GM23338 (cell line): ENCODE measurements around the gene GSTM2. TPM values are rescaled to one million over a fixed set of nuclear protein-coding genes. Genes with fewer than 3 reads are reported as not detected.

ENCODE experiments used
- ATAC-seq: fragments of 200-7000 bp; cut with Tn5 transposase; 3 replicates; pipeline ENCODE4 v1.9.1; 2020
- DNase-seq: peaks from one replicate; pipeline ENCODE4 v3.0.0-alpha.2; 2015; ENCODE audit warnings: low spot score
- H2AFZ ChIP-seq: fragments of 200-600 bp; sonication (generic); 2 replicates; pipeline ENCODE4 v1.8.0; 2016; ENCODE audit warnings: antibody characterized with exemption, mild to moderate bottlenecking, moderate library complexity
- H3F3A ChIP-seq: fragments of 200-600 bp; sonication (generic); replicated peaks from 2 replicates; pipeline ENCODE4 v1.8.0; 2017; ENCODE audit warnings: antibody characterized with exemption, mixed run types, low read depth
- H3K27ac ChIP-seq: fragments of 200-600 bp; sonication (generic); 2 replicates; pipeline ENCODE4 v1.6.1; 2016; ENCODE audit warnings: low read depth
- H3K27me3 ChIP-seq: fragments of 200-600 bp; sonication (generic); 2 replicates; pipeline ENCODE4 v1.8.0; 2016; ENCODE audit warnings: mild to moderate bottlenecking, mixed run types, moderate library complexity; ENCODE audit not compliant: insufficient read depth
- H3K36me3 ChIP-seq: fragments of 200-600 bp; sonication (generic); 2 replicates; pipeline ENCODE4 v1.8.0; 2016; ENCODE audit warnings: mild to moderate bottlenecking; ENCODE audit not compliant: insufficient read depth
- H3K4me1 ChIP-seq: fragments of 200-600 bp; sonication (generic); 2 replicates; pipeline ENCODE4 v1.8.0; 2016; ENCODE audit warnings: mild to moderate bottlenecking, moderate library complexity; ENCODE audit not compliant: insufficient read depth
- H3K4me2 ChIP-seq: fragments of 200-600 bp; sonication (generic); 2 replicates; pipeline ENCODE4 v1.7.1; 2017; ENCODE audit warnings: mixed run types
- H3K4me3 ChIP-seq: fragments of 200-600 bp; sonication (generic); 2 replicates; pipeline ENCODE4 v1.6.1; 2016; ENCODE audit warnings: mixed run types
- H3K79me2 ChIP-seq: fragments of 200-600 bp; sonication (generic); replicated peaks from 2 replicates; pipeline ENCODE4 v1.8.0; 2017; ENCODE audit warnings: mild to moderate bottlenecking; ENCODE audit not compliant: insufficient read depth
- H3K9me2 ChIP-seq: fragments of 200-600 bp; sonication (generic); 2 replicates; pipeline ENCODE4 v1.8.0; 2017; ENCODE audit not compliant: insufficient read depth
- H4K20me1 ChIP-seq: fragments of 200-600 bp; sonication (generic); replicated peaks from 2 replicates; pipeline ENCODE4 v1.8.0; 2017; ENCODE audit warnings: mild to moderate bottlenecking; ENCODE audit not compliant: insufficient read depth
- H3K27ac Mint-ChIP-seq: 2 replicates; pipeline ENCODE4 v1.8.0; 2020; ENCODE audit warnings: inconsistent platforms, mild to moderate bottlenecking, moderate library complexity, mixed read lengths
- H3K27me3 Mint-ChIP-seq: 3 replicates; pipeline ENCODE4 v1.8.0; 2022; ENCODE audit warnings: low read depth, mild to moderate bottlenecking, moderate library complexity, mixed read lengths, inconsistent platforms; ENCODE audit not compliant: insufficient read depth, poor library complexity
- H3K36me3 Mint-ChIP-seq: 3 replicates; pipeline ENCODE4 v1.8.0; 2021; ENCODE audit warnings: low read depth, mild to moderate bottlenecking, inconsistent platforms, moderate library complexity, mixed read lengths
- H3K4me1 Mint-ChIP-seq: 3 replicates; pipeline ENCODE4 v1.8.0; 2020; ENCODE audit warnings: mild to moderate bottlenecking, inconsistent platforms, mixed read lengths
- H3K4me3 Mint-ChIP-seq: 3 replicates; pipeline ENCODE4 v1.8.0; 2021; ENCODE audit warnings: moderate library complexity, mild to moderate bottlenecking, inconsistent platforms, mixed read lengths
- H3K9me3 Mint-ChIP-seq: 3 replicates; pipeline ENCODE4 v1.8.0; 2020; ENCODE audit warnings: moderate library complexity, mild to moderate bottlenecking, inconsistent platforms, mixed read lengths
- CREB1 ChIP-seq: fragments of 250-450 bp; sonication (Bioruptor Pico); IDR thresholded peaks from 2 replicates; pipeline ENCODE4 v1.5.0; 2020; ENCODE audit warnings: low read depth, mild to moderate bottlenecking, moderate library complexity
- JUNB ChIP-seq: IDR thresholded peaks from one replicate; pipeline ENCODE4 v1.6.1; 2016; ENCODE audit warnings: antibody characterized with exemption; ENCODE audit not compliant: unreplicated experiment
- NANOG ChIP-seq: IDR thresholded peaks from 2 replicates; pipeline ENCODE4 v1.6.1; 2016; ENCODE audit warnings: antibody characterized with exemption, borderline replicate concordance
- STAT1 ChIP-seq: IDR thresholded peaks from one replicate; pipeline ENCODE4 v1.6.1; 2016; ENCODE audit warnings: antibody characterized with exemption; ENCODE audit not compliant: unreplicated experiment
- ZNF114 ChIP-seq: fragments of 250-450 bp; sonication (Bioruptor Pico); IDR thresholded peaks from 2 replicates; pipeline ENCODE4 v1.5.0; 2020; ENCODE audit warnings: mild to moderate bottlenecking, moderate library complexity
- ZNF331 ChIP-seq: fragments of 250-450 bp; sonication (Bioruptor Pico); IDR thresholded peaks from 2 replicates; pipeline ENCODE4 v1.5.0; 2020; ENCODE audit warnings: low read depth, mild to moderate bottlenecking, moderate library complexity
- polyA plus RNA-seq: library from polyadenylated mRNA; unstranded; fragments of >200 nt; fragmentation: Nextera tagmentation; extraction: Ambion mirVana; gene quantifications from 2 replicates; pipeline ENCODE4 v1.2.1, GENCODE V29; 2016
- total RNA-seq: library from RNA; depleted of rRNA; stranded (reverse); fragments of >200 nt; shearing (Covaris generic); gene quantifications from 2 replicates; pipeline ENCODE4 v1.2.3, GENCODE V29; 2014
- TF ChIP-seq, protein P1 (sequence below), 2 experiments: fragments of 200-600 bp in 1 of 2; sonication (generic) in 1 of 2; conservative IDR thresholded peaks; 2 replicates each; pipeline versions ENCODE4 v1.5.1 to v1.6.1; 2016 to 2017; ENCODE audit warnings: antibody characterized with exemption in 2 of 2, low read depth in 2 of 2, mild to moderate bottlenecking in 2 of 2, moderate library complexity in 1 of 2
- TF ChIP-seq, protein P2 (sequence below): fragments of 250-450 bp; sonication (Bioruptor Pico); IDR thresholded peaks from 2 replicates; pipeline ENCODE4 v1.5.0; 2020; ENCODE audit warnings: mild to moderate bottlenecking, moderate library complexity
- TF ChIP-seq, protein P3 (sequence below): IDR thresholded peaks from one replicate; pipeline ENCODE4 v1.6.1; 2018; ENCODE audit warnings: antibody characterized with exemption; ENCODE audit not compliant: unreplicated experiment

GSTM2 gene
- total and polyA plus RNA-seq, 2 experiments from 2014 or later: 8.9 to 16.0 TPM

DNA sequence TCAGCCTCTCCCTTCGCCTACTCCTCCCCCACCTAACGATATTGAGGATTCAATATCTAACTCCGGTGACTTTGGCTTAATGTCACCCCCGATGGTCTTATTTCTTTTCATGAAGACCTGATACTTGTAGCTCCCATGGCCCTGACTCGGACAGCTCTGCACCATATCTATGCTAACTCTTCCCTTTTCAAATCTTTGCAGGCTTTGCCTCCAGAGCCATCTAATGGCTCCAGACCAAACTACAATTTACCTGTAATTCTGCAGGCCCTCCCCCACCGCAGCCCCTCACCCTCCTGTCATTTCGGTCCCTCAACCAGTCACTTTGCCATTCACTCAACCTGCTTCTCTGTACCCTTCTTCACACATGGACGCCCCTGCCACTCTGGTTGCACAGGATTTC, 36.3 kb downstream of the GSTM2 start:
- Histone ChIP-seq H3F3A (no peaks in the 10 kb centered on the region), H3K4me3 (no peak overlapping the region), H4K20me1 (no peaks in the 10 kb centered on the region), H3K27ac (no peak overlapping the region), H3K4me2 (no peak overlapping the region), H3K27me3 (no peaks in the 10 kb centered on the region), H2AFZ (no peak overlapping the region), H3K9me2 (no peaks in the 10 kb centered on the region), H3K4me1 (no peaks in the 10 kb centered on the region), H3K79me2 (no peaks in the 10 kb centered on the region), H3K36me3 (no peaks in the 10 kb centered on the region; the same call in 1 of the 2 replicates)
- H3K4me1 Mint-ChIP-seq: peaks cover 2% of the 10 kb centered on the region; the same call in 1 of the 3 replicates
- ATAC-seq: peak; percentile 67
- TF ChIP-seq, protein P1, sequence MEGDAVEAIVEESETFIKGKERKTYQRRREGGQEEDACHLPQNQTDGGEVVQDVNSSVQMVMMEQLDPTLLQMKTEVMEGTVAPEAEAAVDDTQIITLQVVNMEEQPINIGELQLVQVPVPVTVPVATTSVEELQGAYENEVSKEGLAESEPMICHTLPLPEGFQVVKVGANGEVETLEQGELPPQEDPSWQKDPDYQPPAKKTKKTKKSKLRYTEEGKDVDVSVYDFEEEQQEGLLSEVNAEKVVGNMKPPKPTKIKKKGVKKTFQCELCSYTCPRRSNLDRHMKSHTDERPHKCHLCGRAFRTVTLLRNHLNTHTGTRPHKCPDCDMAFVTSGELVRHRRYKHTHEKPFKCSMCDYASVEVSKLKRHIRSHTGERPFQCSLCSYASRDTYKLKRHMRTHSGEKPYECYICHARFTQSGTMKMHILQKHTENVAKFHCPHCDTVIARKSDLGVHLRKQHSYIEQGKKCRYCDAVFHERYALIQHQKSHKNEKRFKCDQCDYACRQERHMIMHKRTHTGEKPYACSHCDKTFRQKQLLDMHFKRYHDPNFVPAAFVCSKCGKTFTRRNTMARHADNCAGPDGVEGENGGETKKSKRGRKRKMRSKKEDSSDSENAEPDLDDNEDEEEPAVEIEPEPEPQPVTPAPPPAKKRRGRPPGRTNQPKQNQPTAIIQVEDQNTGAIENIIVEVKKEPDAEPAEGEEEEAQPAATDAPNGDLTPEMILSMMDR (conservative IDR thresholded peaks at IDR 0.05; ENCODE audit: low read depth in 2 of 2): peak in 1 of 2 experiments; percentile 61; a peak in 3 of 4 replicates
- no peak for TF ChIP-seq ZNF114
- H3K36me3 Mint-ChIP-seq: peaks cover 8% of the 10 kb centered on the region; the same call in 2 of the 3 replicates
- no peak overlapping the region for H3K27ac Mint-ChIP-seq
- peak; percentile 55 for DNase-seq
- peaks cover 23% of the 10 kb centered on the region for H3K9me3 Mint-ChIP-seq
- peaks cover 3% of the 10 kb centered on the region for H3K27me3 Mint-ChIP-seq
- H3K4me3 Mint-ChIP-seq: no peak overlapping the region

DNA sequence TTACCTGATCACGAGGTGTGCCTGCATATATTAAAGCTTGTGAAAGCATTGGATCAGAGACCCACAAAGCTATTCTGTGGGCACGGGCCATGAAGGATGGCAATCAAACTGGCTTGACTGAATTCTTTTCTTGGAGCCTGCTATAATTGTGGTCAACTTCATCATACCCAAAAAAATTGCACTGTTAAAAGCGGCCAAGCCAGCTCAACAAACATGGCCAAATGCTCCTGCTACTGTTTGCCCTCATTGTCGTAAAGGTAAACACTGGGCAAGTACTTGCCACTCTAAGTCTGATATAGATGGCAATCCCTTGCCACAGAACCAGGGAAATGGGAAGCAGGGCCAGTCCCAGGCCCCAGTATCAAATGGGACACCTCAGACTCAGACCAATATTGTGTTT, 37.6 kb downstream of the GSTM2 start:
- no peaks in the 10 kb centered on the region for H3K4me1 ChIP-seq
- Mint-ChIP-seq H3K27ac (no peak overlapping the region), H3K9me3 (peaks cover 28% of the 10 kb centered on the region), H3K4me1 (peaks cover 2% of the 10 kb centered on the region; the same call in 1 of the 3 replicates), H3K36me3 (peaks cover 10% of the 10 kb centered on the region; the same call in 2 of the 3 replicates), H3K27me3 (peaks cover 7% of the 10 kb centered on the region), H3K4me3 (no peak overlapping the region)
- H3K4me2 ChIP-seq: no peak overlapping the region
- H3K36me3 ChIP-seq: no peaks in the 10 kb centered on the region; the same call in 1 of the 2 replicates
- no peaks in the 10 kb centered on the region for H3F3A ChIP-seq
- no peaks in the 10 kb centered on the region for H3K27me3 ChIP-seq
- no peaks in the 10 kb centered on the region for H3K9me2 ChIP-seq
- DNase-seq (no peak), ATAC-seq (no peak)
- H3K27ac ChIP-seq: no peak overlapping the region
- H2AFZ ChIP-seq: no peak overlapping the region
- H3K79me2 ChIP-seq: no peaks in the 10 kb centered on the region
- H3K4me3 ChIP-seq: no peak overlapping the region
- no peaks in the 10 kb centered on the region for H4K20me1 ChIP-seq
- TF ChIP-seq ZNF331 (CRISPR knock-in tag) (no peak), CREB1 (CRISPR knock-in tag) (no peak), ZNF114 (no peak), NANOG (no peak), JUNB (no peak), STAT1 (no peak)
- TF ChIP-seq, protein P2, sequence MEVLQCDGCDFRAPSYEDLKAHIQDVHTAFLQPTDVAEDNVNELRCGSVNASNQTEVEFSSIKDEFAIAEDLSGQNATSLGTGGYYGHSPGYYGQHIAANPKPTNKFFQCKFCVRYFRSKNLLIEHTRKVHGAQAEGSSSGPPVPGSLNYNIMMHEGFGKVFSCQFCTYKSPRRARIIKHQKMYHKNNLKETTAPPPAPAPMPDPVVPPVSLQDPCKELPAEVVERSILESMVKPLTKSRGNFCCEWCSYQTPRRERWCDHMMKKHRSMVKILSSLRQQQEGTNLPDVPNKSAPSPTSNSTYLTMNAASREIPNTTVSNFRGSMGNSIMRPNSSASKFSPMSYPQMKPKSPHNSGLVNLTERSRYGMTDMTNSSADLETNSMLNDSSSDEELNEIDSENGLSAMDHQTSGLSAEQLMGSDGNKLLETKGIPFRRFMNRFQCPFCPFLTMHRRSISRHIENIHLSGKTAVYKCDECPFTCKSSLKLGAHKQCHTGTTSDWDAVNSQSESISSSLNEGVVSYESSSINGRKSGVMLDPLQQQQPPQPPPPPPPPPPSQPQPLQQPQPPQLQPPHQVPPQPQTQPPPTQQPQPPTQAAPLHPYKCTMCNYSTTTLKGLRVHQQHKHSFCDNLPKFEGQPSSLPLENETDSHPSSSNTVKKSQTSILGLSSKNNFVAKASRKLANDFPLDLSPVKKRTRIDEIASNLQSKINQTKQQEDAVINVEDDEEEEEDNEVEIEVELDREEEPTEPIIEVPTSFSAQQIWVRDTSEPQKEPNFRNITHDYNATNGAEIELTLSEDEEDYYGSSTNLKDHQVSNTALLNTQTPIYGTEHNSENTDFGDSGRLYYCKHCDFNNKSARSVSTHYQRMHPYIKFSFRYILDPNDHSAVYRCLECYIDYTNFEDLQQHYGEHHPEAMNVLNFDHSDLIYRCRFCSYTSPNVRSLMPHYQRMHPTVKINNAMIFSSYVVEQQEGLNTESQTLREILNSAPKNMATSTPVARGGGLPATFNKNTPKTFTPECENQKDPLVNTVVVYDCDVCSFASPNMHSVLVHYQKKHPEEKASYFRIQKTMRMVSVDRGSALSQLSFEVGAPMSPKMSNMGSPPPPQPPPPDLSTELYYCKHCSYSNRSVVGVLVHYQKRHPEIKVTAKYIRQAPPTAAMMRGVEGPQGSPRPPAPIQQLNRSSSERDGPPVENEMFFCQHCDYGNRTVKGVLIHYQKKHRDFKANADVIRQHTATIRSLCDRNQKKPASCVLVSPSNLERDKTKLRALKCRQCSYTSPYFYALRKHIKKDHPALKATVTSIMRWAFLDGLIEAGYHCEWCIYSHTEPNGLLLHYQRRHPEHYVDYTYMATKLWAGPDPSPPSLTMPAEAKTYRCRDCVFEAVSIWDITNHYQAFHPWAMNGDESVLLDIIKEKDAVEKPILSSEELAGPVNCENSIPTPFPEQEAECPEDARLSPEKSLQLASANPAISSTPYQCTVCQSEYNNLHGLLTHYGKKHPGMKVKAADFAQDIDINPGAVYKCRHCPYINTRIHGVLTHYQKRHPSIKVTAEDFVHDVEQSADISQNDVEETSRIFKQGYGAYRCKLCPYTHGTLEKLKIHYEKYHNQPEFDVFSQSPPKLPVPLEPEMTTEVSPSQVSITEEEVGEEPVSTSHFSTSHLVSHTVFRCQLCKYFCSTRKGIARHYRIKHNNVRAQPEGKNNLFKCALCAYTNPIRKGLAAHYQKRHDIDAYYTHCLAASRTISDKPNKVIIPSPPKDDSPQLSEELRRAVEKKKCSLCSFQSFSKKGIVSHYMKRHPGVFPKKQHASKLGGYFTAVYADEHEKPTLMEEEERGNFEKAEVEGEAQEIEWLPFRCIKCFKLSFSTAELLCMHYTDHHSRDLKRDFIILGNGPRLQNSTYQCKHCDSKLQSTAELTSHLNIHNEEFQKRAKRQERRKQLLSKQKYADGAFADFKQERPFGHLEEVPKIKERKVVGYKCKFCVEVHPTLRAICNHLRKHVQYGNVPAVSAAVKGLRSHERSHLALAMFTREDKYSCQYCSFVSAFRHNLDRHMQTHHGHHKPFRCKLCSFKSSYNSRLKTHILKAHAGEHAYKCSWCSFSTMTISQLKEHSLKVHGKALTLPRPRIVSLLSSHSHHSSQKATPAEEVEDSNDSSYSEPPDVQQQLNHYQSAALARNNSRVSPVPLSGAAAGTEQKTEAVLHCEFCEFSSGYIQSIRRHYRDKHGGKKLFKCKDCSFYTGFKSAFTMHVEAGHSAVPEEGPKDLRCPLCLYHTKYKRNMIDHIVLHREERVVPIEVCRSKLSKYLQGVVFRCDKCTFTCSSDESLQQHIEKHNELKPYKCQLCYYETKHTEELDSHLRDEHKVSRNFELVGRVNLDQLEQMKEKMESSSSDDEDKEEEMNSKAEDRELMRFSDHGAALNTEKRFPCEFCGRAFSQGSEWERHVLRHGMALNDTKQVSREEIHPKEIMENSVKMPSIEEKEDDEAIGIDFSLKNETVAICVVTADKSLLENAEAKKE: no peak
- TF ChIP-seq, protein P3, sequence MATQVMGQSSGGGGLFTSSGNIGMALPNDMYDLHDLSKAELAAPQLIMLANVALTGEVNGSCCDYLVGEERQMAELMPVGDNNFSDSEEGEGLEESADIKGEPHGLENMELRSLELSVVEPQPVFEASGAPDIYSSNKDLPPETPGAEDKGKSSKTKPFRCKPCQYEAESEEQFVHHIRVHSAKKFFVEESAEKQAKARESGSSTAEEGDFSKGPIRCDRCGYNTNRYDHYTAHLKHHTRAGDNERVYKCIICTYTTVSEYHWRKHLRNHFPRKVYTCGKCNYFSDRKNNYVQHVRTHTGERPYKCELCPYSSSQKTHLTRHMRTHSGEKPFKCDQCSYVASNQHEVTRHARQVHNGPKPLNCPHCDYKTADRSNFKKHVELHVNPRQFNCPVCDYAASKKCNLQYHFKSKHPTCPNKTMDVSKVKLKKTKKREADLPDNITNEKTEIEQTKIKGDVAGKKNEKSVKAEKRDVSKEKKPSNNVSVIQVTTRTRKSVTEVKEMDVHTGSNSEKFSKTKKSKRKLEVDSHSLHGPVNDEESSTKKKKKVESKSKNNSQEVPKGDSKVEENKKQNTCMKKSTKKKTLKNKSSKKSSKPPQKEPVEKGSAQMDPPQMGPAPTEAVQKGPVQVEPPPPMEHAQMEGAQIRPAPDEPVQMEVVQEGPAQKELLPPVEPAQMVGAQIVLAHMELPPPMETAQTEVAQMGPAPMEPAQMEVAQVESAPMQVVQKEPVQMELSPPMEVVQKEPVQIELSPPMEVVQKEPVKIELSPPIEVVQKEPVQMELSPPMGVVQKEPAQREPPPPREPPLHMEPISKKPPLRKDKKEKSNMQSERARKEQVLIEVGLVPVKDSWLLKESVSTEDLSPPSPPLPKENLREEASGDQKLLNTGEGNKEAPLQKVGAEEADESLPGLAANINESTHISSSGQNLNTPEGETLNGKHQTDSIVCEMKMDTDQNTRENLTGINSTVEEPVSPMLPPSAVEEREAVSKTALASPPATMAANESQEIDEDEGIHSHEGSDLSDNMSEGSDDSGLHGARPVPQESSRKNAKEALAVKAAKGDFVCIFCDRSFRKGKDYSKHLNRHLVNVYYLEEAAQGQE: no peak
